Adrenal gland (tissue), 5 donors: ENCODE data around the gene KLHDC10.

Experiments used
- CTCF ChIP-seq, 6 experiments: fragments of 450-650 bp in 4 of 6; fragments of 200-600 bp in 2 of 6; sonication (generic) in 1 of 6; IDR thresholded peaks; 1 replicate in 5 of 6; 2 replicates in 1 of 6; pipeline versions ENCODE4 v1.5.1 to v1.8.0; 2016 to 2021; ENCODE audit warnings: antibody characterized with exemption in 6 of 6, mild to moderate bottlenecking in 2 of 6, moderate library complexity in 1 of 6
- POLR2A ChIP-seq, 2 donors: fragments of 450-650 bp; IDR thresholded peaks; one replicate each; pipeline ENCODE4 v1.6.1; 2017; ENCODE audit warnings: antibody characterized with exemption in 2 of 2, mild to moderate bottlenecking in 2 of 2, moderate library complexity in 1 of 2
- donor health status: DM: no; HTN: no; CAD: no.

GRCh38 chr7:130152493-130153210, 82.3 kb downstream of the KLHDC10 start:
- no peak for TF ChIP-seq CTCF (IDR thresholded peaks at IDR 0.05)
- no peak for TF ChIP-seq POLR2A (IDR thresholded peaks at IDR 0.05)
